Measurements from ENCODE around the gene DLEC1.

The DLEC1 gene

DNA sequence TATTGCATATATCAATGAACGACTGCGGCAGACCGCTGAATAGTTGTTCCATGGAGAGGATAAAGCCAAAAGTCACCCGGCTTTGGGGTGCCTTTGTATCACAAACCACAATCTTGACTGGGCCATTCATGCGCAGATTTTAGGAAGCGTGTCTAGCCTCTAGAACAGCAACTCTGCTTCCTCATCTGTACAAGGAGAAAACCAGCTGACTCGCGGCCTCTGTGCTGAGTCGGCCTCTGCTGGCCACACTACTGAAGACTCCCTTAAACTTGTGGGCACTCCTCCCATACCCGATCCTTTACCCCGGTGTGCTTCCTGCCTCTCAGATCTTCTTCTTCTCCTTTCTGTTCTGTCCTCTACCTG is 872 bp downstream of the DLEC1 start:
- TF ChIP-seq CTCF (conservative IDR thresholded peaks at IDR 0.05) = no peak
- no peak for TF ChIP-seq ZFX (IDR thresholded peaks at IDR 0.05)
- H3K27ac ChIP-seq = no peak overlapping the region

DNA sequence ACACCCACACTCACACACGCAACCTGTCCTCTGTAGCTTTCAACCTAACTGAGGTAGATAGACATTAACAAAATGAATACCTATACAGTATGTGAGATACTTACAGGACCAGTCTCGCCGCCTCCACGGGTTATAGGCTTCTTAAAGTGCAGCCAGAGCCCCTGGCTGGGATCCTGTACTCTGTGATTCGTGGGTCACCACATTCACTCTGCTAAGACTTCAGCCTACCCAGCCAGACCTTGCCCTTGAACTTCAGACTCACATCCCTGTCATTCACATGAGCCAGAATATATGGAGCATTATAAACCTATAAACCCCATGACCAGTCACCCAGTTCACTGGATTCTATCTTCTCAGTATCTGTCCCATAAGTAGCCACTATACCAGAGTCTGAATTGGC is 1.4 kb downstream of the DLEC1 start:
- no peak overlapping the region for H3K27ac ChIP-seq
- TF ChIP-seq ZFX (IDR thresholded peaks at IDR 0.05) = no peak
- no peak for TF ChIP-seq CTCF (conservative IDR thresholded peaks at IDR 0.05)

- TF ChIP-seq ZFX (IDR thresholded peaks at IDR 0.05) (no peak), CTCF (conservative IDR thresholded peaks at IDR 0.05) (no peak)
- H3K27ac ChIP-seq = no peak overlapping the region
These were observed 4.5 kb downstream of the DLEC1 start for GRCh38 chr3:38043486-38043885.

DNA sequence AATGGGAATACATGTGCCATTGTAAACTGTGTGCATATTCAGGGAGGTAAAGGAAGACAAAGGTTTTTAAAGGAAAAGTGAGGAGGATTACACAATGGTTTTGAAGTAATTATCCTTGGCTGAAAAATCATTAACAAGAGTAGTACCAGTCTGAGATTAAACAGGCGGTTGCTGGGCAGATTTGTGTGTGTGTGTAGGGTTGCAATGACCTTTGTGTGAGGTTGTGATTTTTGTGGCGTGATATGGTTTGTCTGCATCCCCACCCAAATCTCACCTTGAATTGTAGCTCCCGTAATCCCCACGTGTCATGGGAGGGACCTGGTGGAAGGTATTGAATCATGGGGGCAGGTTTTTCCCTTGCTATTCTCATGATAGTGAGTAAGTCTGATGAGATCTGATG is 7.0 kb downstream of the DLEC1 start:
- no peak overlapping the region for H3K27ac ChIP-seq
- no peak for TF ChIP-seq ZFX (IDR thresholded peaks at IDR 0.05)
- no peak for TF ChIP-seq CTCF (conservative IDR thresholded peaks at IDR 0.05)

DNA sequence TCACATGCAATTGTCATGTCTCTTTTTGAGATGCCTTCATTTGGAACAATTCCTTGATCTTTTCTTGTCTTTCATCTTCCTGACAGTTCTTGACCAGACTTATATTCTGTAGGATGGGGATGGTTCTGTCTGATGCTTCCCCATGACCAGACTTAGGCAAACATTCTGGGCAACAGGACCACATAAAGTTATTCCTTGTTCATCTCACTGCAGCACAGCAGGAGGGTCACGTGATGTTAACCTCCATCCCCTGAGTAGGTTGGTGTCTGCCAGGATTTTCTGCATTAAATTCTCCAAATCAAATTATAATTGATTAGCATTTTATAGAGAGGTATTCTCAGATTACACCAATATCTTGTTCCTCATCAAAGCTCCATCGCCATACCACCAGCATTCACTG is 7.8 kb downstream of the DLEC1 start:
- no peak overlapping the region for H3K27ac ChIP-seq
- TF ChIP-seq CTCF (conservative IDR thresholded peaks at IDR 0.05) (no peak), ZFX (IDR thresholded peaks at IDR 0.05) (no peak)

GRCh38 chr3:38047896-38048295 is 8.9 kb downstream of the DLEC1 start:
- no peak for TF ChIP-seq ZFX (IDR thresholded peaks at IDR 0.05)
- no peak for TF ChIP-seq CTCF (conservative IDR thresholded peaks at IDR 0.05)
- no peak overlapping the region for H3K27ac ChIP-seq

DNA sequence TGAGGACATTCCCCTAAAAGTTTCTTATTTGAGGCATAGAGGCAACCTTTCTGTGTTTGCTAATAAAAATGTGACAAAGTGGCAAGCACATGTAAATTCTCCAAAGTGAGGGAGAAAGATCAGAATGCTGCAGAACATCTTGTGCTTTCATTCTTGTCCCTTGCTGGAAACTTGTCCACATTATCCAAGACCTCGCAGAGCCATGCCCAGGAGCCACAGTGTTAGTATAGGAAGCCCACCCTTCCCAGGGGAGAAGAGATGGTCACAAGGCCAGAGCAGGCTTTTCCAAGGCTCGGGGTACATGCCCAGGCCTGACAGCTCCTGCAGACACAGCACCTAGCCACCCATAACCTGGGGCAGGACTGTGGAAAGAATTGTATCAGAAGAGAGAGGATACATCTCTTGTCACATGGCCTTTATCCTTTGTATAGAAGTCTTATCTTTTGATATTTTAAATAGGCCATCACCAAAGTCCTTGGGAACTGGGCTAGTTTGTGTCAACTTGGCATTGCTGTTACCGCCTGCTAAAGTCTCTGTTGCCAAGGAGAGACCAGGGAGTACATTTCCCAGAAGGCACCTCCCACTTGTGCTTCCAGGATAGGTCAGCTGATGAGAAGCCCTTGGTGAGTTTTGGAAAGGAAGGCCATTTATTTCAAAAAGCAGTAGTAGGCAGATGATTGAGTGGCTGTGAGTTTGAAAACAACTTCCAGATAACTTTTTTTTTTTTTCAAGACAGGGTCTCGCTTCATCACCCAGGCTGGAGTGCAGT is 10.5 kb downstream of the DLEC1 start:
- no peak overlapping the region for H3K27ac ChIP-seq
- TF ChIP-seq CTCF (conservative IDR thresholded peaks at IDR 0.05) (no peak), ZFX (IDR thresholded peaks at IDR 0.05) (no peak)
